Measurements from ENCODE around the gene WDR72. TPM values are rescaled to one million over a fixed set of nuclear protein-coding genes. Genes with fewer than 3 reads are reported as not detected.

The WDR72 gene
- polyA plus RNA-seq, 1 donor from 2014 or later = 0.05 TPM

DNA sequence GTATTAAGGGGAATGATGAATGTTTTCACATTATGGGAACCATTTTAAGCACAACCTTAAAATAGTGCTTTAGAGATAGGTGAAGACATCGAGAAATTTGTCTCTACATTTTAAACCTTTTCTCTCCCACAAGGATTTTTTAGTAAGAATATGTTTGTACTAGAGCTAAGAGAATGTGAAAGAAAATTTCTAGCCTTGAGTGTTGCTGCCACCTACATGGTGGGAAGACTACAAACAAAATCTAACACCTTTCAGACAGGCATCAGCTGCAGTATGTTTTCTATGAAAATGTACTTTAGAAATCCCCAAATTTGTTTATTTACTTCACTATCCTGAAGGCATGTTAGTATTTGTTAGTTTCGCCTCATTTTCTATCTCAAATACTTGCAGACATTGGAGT, 247.4 kb downstream of the WDR72 start:
- H3K27ac ChIP-seq (ENCODE audit: low read length) = no peak overlapping the region
- no peak overlapping the region for H3K9ac ChIP-seq (ENCODE audit: low read length)
- H3K4me3 ChIP-seq (ENCODE audit: low read length) = no peak overlapping the region
- no peaks in the 10 kb centered on the region for H3K36me3 ChIP-seq (ENCODE audit: insufficient read depth, low read length)
- H3K27me3 ChIP-seq (ENCODE audit: insufficient read depth, low read depth, low read length) = no peaks in the 10 kb centered on the region
- TF ChIP-seq EZH2 (IDR thresholded peaks at IDR 0.05; ENCODE audit: borderline replicate concordance, insufficient read depth, low read length, poor library complexity, severe bottlenecking) (no peak), POLR2AphosphoS5 (IDR thresholded peaks at IDR 0.05) (no peak), EP300 (conservative IDR thresholded peaks at IDR 0.05; ENCODE audit: poor library complexity, severe bottlenecking) (no peak), CTCF (IDR thresholded peaks at IDR 0.05; ENCODE audit: poor library complexity, severe bottlenecking) (peak; percentile 69), SMC3 (conservative IDR thresholded peaks at IDR 0.05; ENCODE audit: poor library complexity) (peak; percentile 79), RAD21 (conservative IDR thresholded peaks at IDR 0.05) (peak; percentile 81)
- TF ChIP-seq, protein P1, sequence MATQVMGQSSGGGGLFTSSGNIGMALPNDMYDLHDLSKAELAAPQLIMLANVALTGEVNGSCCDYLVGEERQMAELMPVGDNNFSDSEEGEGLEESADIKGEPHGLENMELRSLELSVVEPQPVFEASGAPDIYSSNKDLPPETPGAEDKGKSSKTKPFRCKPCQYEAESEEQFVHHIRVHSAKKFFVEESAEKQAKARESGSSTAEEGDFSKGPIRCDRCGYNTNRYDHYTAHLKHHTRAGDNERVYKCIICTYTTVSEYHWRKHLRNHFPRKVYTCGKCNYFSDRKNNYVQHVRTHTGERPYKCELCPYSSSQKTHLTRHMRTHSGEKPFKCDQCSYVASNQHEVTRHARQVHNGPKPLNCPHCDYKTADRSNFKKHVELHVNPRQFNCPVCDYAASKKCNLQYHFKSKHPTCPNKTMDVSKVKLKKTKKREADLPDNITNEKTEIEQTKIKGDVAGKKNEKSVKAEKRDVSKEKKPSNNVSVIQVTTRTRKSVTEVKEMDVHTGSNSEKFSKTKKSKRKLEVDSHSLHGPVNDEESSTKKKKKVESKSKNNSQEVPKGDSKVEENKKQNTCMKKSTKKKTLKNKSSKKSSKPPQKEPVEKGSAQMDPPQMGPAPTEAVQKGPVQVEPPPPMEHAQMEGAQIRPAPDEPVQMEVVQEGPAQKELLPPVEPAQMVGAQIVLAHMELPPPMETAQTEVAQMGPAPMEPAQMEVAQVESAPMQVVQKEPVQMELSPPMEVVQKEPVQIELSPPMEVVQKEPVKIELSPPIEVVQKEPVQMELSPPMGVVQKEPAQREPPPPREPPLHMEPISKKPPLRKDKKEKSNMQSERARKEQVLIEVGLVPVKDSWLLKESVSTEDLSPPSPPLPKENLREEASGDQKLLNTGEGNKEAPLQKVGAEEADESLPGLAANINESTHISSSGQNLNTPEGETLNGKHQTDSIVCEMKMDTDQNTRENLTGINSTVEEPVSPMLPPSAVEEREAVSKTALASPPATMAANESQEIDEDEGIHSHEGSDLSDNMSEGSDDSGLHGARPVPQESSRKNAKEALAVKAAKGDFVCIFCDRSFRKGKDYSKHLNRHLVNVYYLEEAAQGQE (IDR thresholded peaks at IDR 0.05; ENCODE audit: borderline replicate concordance) = no peak
- no peaks in the 10 kb centered on the region for H3K9me2 ChIP-seq (ENCODE audit: insufficient read depth, low read length)
- H4K20me1 ChIP-seq (ENCODE audit: insufficient read depth) = no peaks in the 10 kb centered on the region
- no peak overlapping the region for H2AFZ ChIP-seq (ENCODE audit: low read depth, low read length)
- H3K79me2 ChIP-seq (replicated peaks; ENCODE audit: insufficient read depth, low read length) = no peaks in the 10 kb centered on the region
- no peaks in the 10 kb centered on the region for H3F3A ChIP-seq (ENCODE audit: insufficient read depth, low read length, poor library complexity, severe bottlenecking)
- H3K9me3 ChIP-seq (ENCODE audit: low read length) = no peaks in the 10 kb centered on the region
- no peak overlapping the region for H3K4me2 ChIP-seq (ENCODE audit: low read length)

DNA sequence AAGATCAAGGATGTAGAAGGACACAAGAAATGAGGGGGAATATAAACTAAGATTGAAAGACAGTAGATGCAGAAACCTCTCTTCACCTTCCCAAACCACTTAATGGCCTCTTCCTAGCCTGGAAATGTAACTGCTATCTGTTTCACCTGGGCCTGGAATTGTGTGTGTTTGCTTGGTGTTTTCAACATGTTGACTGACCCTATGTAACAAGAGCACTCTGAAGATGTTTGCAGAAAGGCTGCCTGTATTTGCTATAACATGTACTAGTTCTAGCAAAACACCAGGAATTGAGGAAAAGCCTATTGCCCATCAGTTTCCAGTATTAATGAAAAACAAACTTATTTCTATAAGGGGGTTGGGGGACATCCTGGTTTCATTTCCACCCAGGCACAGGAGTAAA, 248.3 kb downstream of the WDR72 start:
- no peak for TF ChIP-seq MXI1 (conservative IDR thresholded peaks at IDR 0.05; ENCODE audit: poor library complexity, severe bottlenecking)
- no peak for TF ChIP-seq CTCF (IDR thresholded peaks at IDR 0.05; ENCODE audit: poor library complexity, severe bottlenecking)
- TF ChIP-seq, protein P1 (IDR thresholded peaks at IDR 0.05; ENCODE audit: borderline replicate concordance) = no peak
- TF ChIP-seq TAF1 (IDR thresholded peaks at IDR 0.05; ENCODE audit: low read depth) = no peak
- TF ChIP-seq RAD21 (conservative IDR thresholded peaks at IDR 0.05) = no peak
- no peak for TF ChIP-seq SMC3 (conservative IDR thresholded peaks at IDR 0.05; ENCODE audit: poor library complexity)
- TF ChIP-seq EP300 (conservative IDR thresholded peaks at IDR 0.05; ENCODE audit: poor library complexity, severe bottlenecking) = no peak
- TF ChIP-seq EZH2 (IDR thresholded peaks at IDR 0.05; ENCODE audit: borderline replicate concordance, insufficient read depth, low read length, poor library complexity, severe bottlenecking) = no peak
- TF ChIP-seq POLR2AphosphoS5 (IDR thresholded peaks at IDR 0.05) = no peak
- Histone ChIP-seq H3K4me3 (ENCODE audit: low read length) (no peak overlapping the region), H3K9me3 (ENCODE audit: low read length) (no peaks in the 10 kb centered on the region)

More for the DNA sequence above, 248.3 kb downstream of the WDR72 start:
- Histone ChIP-seq H3F3A (ENCODE audit: insufficient read depth, low read length, poor library complexity, severe bottlenecking) (no peaks in the 10 kb centered on the region), H3K79me2 (replicated peaks; ENCODE audit: insufficient read depth, low read length) (no peaks in the 10 kb centered on the region), H3K4me2 (ENCODE audit: low read length) (no peak overlapping the region), H3K27ac (ENCODE audit: low read length) (no peak overlapping the region), H2AFZ (ENCODE audit: low read depth, low read length) (no peak overlapping the region), H3K9ac (ENCODE audit: low read length) (no peak overlapping the region), H3K36me3 (ENCODE audit: insufficient read depth, low read length) (no peaks in the 10 kb centered on the region), H4K20me1 (ENCODE audit: insufficient read depth) (no peaks in the 10 kb centered on the region), H3K27me3 (ENCODE audit: insufficient read depth, low read depth, low read length) (no peaks in the 10 kb centered on the region), H3K9me2 (ENCODE audit: insufficient read depth, low read length) (no peaks in the 10 kb centered on the region)

Measured in neural cell (in vitro differentiated cells).